SU-DHL-6 (cell line): ENCODE data around the gene MESD.

Experiments used
- CTCF ChIP-seq: fragments of 200-600 bp; sonication (generic); IDR thresholded peaks from one replicate; pipeline ENCODE4 v1.5.1; 2017; ENCODE audit warnings: antibody characterized with exemption, mild to moderate bottlenecking, low read length, moderate library complexity; ENCODE audit not compliant: insufficient read depth, poor library complexity, severe bottlenecking
- EZH2phosphoT487 ChIP-seq: fragments of 200-600 bp; sonication (generic), shearing (Covaris generic); conservative IDR thresholded peaks from 2 replicates; pipeline ENCODE4 v1.6.1; 2018; ENCODE audit warnings: mild to moderate bottlenecking, antibody characterized with exemption, low read length, moderate library complexity, mixed read lengths

- no peak for TF ChIP-seq CTCF
- no peak for TF ChIP-seq EZH2phosphoT487
Measured at GRCh38 chr15:80906159-80906766, 83.4 kb downstream of the MESD start.
